Esophagus squamous epithelium (tissue), 4 donors: ENCODE data around the gene HMGCR.

ENCODE experiments used
- CTCF ChIP-seq, 6 experiments: fragments of 450-650 bp in 4 of 6; fragments of 200-600 bp in 2 of 6; sonication (generic) in 2 of 6; IDR thresholded peaks; one replicate each; pipeline ENCODE4 v1.5.1; 2016 to 2019; ENCODE audit warnings: antibody characterized with exemption in 6 of 6, mild to moderate bottlenecking in 4 of 6, moderate library complexity in 4 of 6
- POLR2A ChIP-seq, 4 donors: fragments of 450-650 bp; IDR thresholded peaks; one replicate each; pipeline ENCODE4 v1.6.1; 2017; ENCODE audit warnings: antibody characterized with exemption in 4 of 4, mild to moderate bottlenecking in 4 of 4, moderate library complexity in 3 of 4

- no peak for TF ChIP-seq CTCF (IDR thresholded peaks at IDR 0.05)
- TF ChIP-seq POLR2A (IDR thresholded peaks at IDR 0.05) = no peak
Measured at GRCh38 chr5:75387806-75388205, 50.8 kb downstream of the HMGCR start.
